ENCODE results near the gene MRPS22.

DNA sequence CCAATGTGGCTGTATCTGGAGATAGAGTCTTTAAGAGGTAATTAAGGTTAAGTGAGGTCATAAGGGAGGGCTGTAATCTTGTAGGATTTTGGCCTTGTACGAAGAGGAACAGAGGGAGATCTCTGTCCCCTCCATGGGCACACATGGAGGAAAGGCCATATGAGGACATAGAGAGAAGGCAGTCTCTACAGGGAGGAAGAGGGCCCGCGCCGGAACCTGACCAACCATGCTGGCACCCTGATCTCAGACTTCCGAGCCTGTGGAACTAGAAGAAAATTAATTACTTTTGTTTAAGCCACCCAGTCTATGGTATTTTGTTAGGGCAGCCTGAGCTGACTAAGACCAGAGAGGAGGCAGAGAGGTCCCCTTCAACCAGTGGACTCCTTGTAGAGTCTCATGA, 17.7 kb upstream of the MRPS22 start:
- TF ChIP-seq POLR2A (IDR thresholded peaks at IDR 0.05), result no peak
- TF ChIP-seq, protein P1, sequence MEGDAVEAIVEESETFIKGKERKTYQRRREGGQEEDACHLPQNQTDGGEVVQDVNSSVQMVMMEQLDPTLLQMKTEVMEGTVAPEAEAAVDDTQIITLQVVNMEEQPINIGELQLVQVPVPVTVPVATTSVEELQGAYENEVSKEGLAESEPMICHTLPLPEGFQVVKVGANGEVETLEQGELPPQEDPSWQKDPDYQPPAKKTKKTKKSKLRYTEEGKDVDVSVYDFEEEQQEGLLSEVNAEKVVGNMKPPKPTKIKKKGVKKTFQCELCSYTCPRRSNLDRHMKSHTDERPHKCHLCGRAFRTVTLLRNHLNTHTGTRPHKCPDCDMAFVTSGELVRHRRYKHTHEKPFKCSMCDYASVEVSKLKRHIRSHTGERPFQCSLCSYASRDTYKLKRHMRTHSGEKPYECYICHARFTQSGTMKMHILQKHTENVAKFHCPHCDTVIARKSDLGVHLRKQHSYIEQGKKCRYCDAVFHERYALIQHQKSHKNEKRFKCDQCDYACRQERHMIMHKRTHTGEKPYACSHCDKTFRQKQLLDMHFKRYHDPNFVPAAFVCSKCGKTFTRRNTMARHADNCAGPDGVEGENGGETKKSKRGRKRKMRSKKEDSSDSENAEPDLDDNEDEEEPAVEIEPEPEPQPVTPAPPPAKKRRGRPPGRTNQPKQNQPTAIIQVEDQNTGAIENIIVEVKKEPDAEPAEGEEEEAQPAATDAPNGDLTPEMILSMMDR (IDR thresholded peaks at IDR 0.05), result no peak
